Measurements from ENCODE around the gene MGMT.
"Not testable (repeated sequence)": the region's sequence is repeated elsewhere in the genome, so short reads cannot be mapped to it uniquely, and the experiment has no call there.

MGMT gene

GRCh38 chr10:129466703-129467358 is at the start of gene MGMT:
Gene MGMT, plus strand, starts transcription at chr10:129467241.
- DNase-seq = no peak

- no peak for DNase-seq
Observed at GRCh38 chr10:129417870-129418269, 49.2 kb upstream of the MGMT start.

- no peak for DNase-seq
Observed at GRCh38 chr10:129418496-129419225, 48.4 kb upstream of the MGMT start.

GRCh38 chr10:129419397-129419796 is 47.6 kb upstream of the MGMT start:
- no peak for DNase-seq

- no peak for DNase-seq
Observed at GRCh38 chr10:129421399-129422010, 45.5 kb upstream of the MGMT start.

- DNase-seq = no peak
Observed at GRCh38 chr10:129424978-129425377, 42.1 kb upstream of the MGMT start.

- DNase-seq = no peak
Observed at GRCh38 chr10:129426606-129427005, 40.4 kb upstream of the MGMT start.

GRCh38 chr10:129433266-129433665 is 33.8 kb upstream of the MGMT start:
- DNase-seq = no peak

GRCh38 chr10:129435724-129436123 is 31.3 kb upstream of the MGMT start:
- not testable (repeated sequence) for DNase-seq

- DNase-seq = no peak
Observed at GRCh38 chr10:129438024-129438423, 29.0 kb upstream of the MGMT start.

GRCh38 chr10:129440247-129440646 is 26.8 kb upstream of the MGMT start:
- no peak for DNase-seq

GRCh38 chr10:129440722-129441316 is 26.2 kb upstream of the MGMT start:
- DNase-seq = no peak

GRCh38 chr10:129441372-129442009 is 25.6 kb upstream of the MGMT start:
- no peak for DNase-seq

- DNase-seq = no peak
Observed at GRCh38 chr10:129442866-129443265, 24.2 kb upstream of the MGMT start.

GRCh38 chr10:129444359-129444758 is 22.7 kb upstream of the MGMT start:
- no peak for DNase-seq

GRCh38 chr10:129445436-129446182 is 21.4 kb upstream of the MGMT start:
- no peak for DNase-seq

- no peak for DNase-seq
Observed at GRCh38 chr10:129446183-129446581, 20.9 kb upstream of the MGMT start.

GRCh38 chr10:129447486-129447885 is 19.6 kb upstream of the MGMT start:
- no peak for DNase-seq

- DNase-seq = no peak
Observed at GRCh38 chr10:129448086-129448485, 19.0 kb upstream of the MGMT start.

- DNase-seq = no peak
Observed at GRCh38 chr10:129448539-129448938, 18.5 kb upstream of the MGMT start.

- DNase-seq = no peak
Observed at GRCh38 chr10:129449893-129450292, 17.1 kb upstream of the MGMT start.

GRCh38 chr10:129450391-129450790 is 16.6 kb upstream of the MGMT start:
- no peak for DNase-seq

- no peak for DNase-seq
Observed at GRCh38 chr10:129455625-129456024, 11.4 kb upstream of the MGMT start.
